ENCODE results near the gene ETFBKMT. TPM values are rescaled to one million over a fixed set of nuclear protein-coding genes. Genes with fewer than 3 reads are reported as not detected.

ETFBKMT gene
- polyA plus RNA-seq (2011; rRNA removed) (1.4 and 1.7 TPM in 2 replicates), polyA plus RNA-seq (2017; fragmentation: RNase III; extraction: RNeasy Plus Mini Kit Qiagen cat#74134 plus additional on column Dnase treatment) (0.63 to 1.1 TPM (median 0.87 TPM) in 3 replicates), polyA minus RNA-seq (2011; rRNA and poly(A)+ RNA removed) (1.5 TPM in 2 replicates)
- 0.43 and 0.59 TPM in 2 replicates for polyA plus RNA-seq (2012; cell fraction: cytosol; rRNA removed)
- 0.13 and 0.43 TPM in 2 replicates for polyA plus RNA-seq (2012; cell fraction: nucleus; rRNA removed)

- CTCF ChIA-PET = interaction anchor here (1.0 kb wide), 1 partner anchor 401 kb away, joined by 3 read pairs; no protein-coding TSS in a partner anchor
- 1% methylated on average over 47 of the region's 47 CpGs for WGBS (ENCODE audit: missing lambda C conversion rate)
- POLR2A ChIA-PET = interaction anchor here (0.6 to 1.7 kb wide), 6 partner anchors 70 to 546 kb away, joined by 3 to 11 read pairs (median 4); partner anchors contain the start of genes AMN1 and RESF1
- DNase-seq (ENCODE audit: low read depth in 1 of 2, low spot score in 1 of 2) = peak; percentile 85 to 96
- no peak for FAIRE-seq
- TF ChIP-seq JUN (IDR thresholded peaks at IDR 0.05) (peak in 1 of 2 experiments; percentile 53; a peak in 2 of 5 replicates), MAFK (IDR thresholded peaks at IDR 0.05; ENCODE audit: partially characterized antibody) (peak; percentile 68), RAD21 (conservative IDR thresholded peaks at IDR 0.05 in 1 of 2, IDR thresholded peaks at IDR 0.05 in 1 of 2) (peak in 1 of 2 experiments; percentile 14; a peak in 1 of 5 replicates), POLR2A (IDR thresholded peaks at IDR 0.05; ENCODE audit: low read length) (0 out of 2 replicates have a peak, but pooled peaks have one; percentile 27), CBX8 (IDR thresholded peaks at IDR 0.05) (no peak), BCL3 (IDR thresholded peaks at IDR 0.05) (0 out of 3 replicates have a peak, but pooled peaks have one; percentile 36), ESRRA (IDR thresholded peaks at IDR 0.05; ENCODE audit: borderline replicate concordance, low read length) (no peak), HDAC2 (IDR thresholded peaks at IDR 0.05) (no peak), EHF (CRISPR knock-in tag; IDR thresholded peaks at IDR 0.05) (no peak), HOXB5 (CRISPR knock-in tag; IDR thresholded peaks at IDR 0.05) (0 out of 2 replicates have a peak, but pooled peaks have one; percentile 23), MAZ (IDR thresholded peaks at IDR 0.05; ENCODE audit: borderline replicate concordance, low read depth, low read length) (no peak), TP53 (CRISPR knock-in tag; IDR thresholded peaks at IDR 0.05) (0 out of 2 replicates have a peak, but pooled peaks have one; percentile 29), MYC (IDR thresholded peaks at IDR 0.05; ENCODE audit: borderline replicate concordance, low read length) (no peak), FOXS1 (CRISPR knock-in tag; IDR thresholded peaks at IDR 0.05) (no peak), E2F6 (IDR thresholded peaks at IDR 0.05; ENCODE audit: borderline replicate concordance, low read depth) (peak; percentile 85), SMC3 (IDR thresholded peaks at IDR 0.05) (peak; percentile 20; the same call in 2 of the 3 replicates), GATA3 (IDR thresholded peaks at IDR 0.05; ENCODE audit: borderline replicate concordance) (no peak; the same call in 1 of the 2 replicates), PHF8 (IDR thresholded peaks at IDR 0.05; ENCODE audit: borderline replicate concordance, low read depth) (peak; percentile 78; the same call in 1 of the 2 replicates), MAX (IDR thresholded peaks at IDR 0.05) (peak; percentile 81), CEBPB (IDR thresholded peaks at IDR 0.05) (0 out of 4 replicates have a peak, but pooled peaks of 1 of the 2 experiments have one; percentile 2)
- H3K9me3 ChIP-seq = no peaks in the 10 kb centered on the region
- peak within 1 kb of the TSS; percentile 76 for H3K4me2 ChIP-seq
- ATAC-seq = peak; percentile 97 to 99
- H3K27ac ChIP-seq = peak within 1 kb of the TSS; percentile 81 to 87
- peaks cover 7% of the 10 kb centered on the region; the same call in 1 of the 3 replicates for H3K4me1 ChIP-seq
- peak within 1 kb of the TSS; percentile 62 for H3K4me3 ChIP-seq
Observed at GRCh38 chr12:31659087-31659942, at the start of gene ETFBKMT. TSS of gene ETFBKMT (plus strand) at chr12:31659688. CDS start at chr12:31661954, 2,266 bp downstream.

- CTCF ChIA-PET = no interaction called here
Observed at GRCh38 chr12:31612819-31613218, 46.7 kb upstream of the ETFBKMT start.

More at GRCh38 chr12:31612819-31613218, 46.7 kb upstream of the ETFBKMT start:
- FAIRE-seq (no peak), DNase-seq (ENCODE audit: low read depth in 1 of 2, low spot score in 1 of 2) (no peak), ATAC-seq (no peak)
- 86% methylated on average over 2 of the region's 2 CpGs for WGBS (ENCODE audit: missing lambda C conversion rate)
- TF ChIP-seq RAD21 (conservative IDR thresholded peaks at IDR 0.05 in 1 of 2, IDR thresholded peaks at IDR 0.05 in 1 of 2) = no peak
- no peak for TF ChIP-seq CHD4 (IDR thresholded peaks at IDR 0.05; ENCODE audit: borderline replicate concordance)
- TF ChIP-seq ESRRA (IDR thresholded peaks at IDR 0.05; ENCODE audit: borderline replicate concordance, low read length) = no peak
- TF ChIP-seq E2F6 (IDR thresholded peaks at IDR 0.05; ENCODE audit: borderline replicate concordance, low read depth) = no peak
- no peak for TF ChIP-seq POLR2AphosphoS2 (conservative IDR thresholded peaks at IDR 0.05; ENCODE audit: low read length)
- no peak for TF ChIP-seq HDAC2 (IDR thresholded peaks at IDR 0.05)
- no peak for TF ChIP-seq TP53 (CRISPR knock-in tag; IDR thresholded peaks at IDR 0.05)
- no peak for TF ChIP-seq CTCF (IDR thresholded peaks at IDR 0.05)
- TF ChIP-seq ZSCAN20 (CRISPR knock-in tag; IDR thresholded peaks at IDR 0.05) = no peak
- TF ChIP-seq HOXB13 (CRISPR knock-in tag; IDR thresholded peaks at IDR 0.05; ENCODE audit: low read depth) = no peak
- H3K9me3 ChIP-seq = peaks cover 14% of the 10 kb centered on the region
- no peaks in the 10 kb centered on the region for H3K4me1 ChIP-seq
- H3K4me3 ChIP-seq = no peak overlapping the region
- POLR2A ChIA-PET = no interaction called here
- no peak overlapping the region for H3K27ac ChIP-seq
- no peak overlapping the region for H3K4me2 ChIP-seq
